Inflammatory macrophage treated with lipopolysaccharide for 4 hours (primary cell): Measurements from ENCODE around the gene PSPH.
"Not testable (repeated sequence)": the region's sequence is repeated elsewhere in the genome, so short reads cannot be mapped to it uniquely, and the experiment has no call there.

ENCODE experiments used
- DNase-seq: peaks from one replicate; pipeline ENCODE4 v3.0.0-alpha.2; 2020

The PSPH gene

DNA sequence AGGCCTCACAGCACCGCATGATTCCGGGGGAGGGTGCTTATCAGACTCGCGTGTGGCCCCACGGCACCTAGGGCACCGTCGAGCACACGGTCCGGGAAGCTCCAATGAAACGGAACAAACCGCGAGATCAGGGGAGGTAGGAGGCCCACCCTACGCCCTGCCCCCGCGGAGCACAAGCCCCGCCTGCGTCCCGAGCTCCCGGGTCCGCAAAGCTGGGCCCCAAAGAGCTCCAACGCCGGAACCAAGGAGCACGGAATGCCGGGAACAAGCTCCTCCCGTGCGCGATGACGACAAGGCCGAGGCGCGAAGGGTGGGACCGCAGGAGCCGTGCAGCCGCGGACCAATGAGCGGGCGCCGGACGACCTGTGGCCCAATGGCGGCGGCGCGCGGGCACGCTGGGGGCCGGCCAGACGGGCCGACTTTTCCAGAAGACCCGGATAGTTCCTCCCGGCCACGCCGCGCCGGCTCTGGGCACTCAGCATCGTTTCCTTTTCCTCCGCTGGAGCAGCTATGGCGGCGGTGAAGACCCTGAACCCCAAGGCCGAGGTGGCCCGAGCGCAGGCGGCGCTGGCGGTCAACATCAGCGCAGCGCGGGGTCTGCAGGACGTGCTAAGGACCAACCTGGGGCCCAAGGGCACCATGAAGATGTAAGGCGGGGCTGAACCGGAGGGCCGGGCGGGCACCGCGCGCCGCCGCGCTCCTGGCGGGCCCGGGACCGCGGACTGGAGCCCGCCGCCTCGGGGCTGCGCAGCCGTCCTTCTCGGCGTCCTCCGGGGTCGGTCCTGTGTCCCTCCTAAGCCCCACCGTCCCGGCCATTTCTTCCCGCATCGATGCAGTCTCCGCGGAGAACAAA lies at the start of gene PSPH, which contains the start of gene CCT6A:
Gene PSPH, minus strand, starts transcription at position 106 of the 853 bp plus-strand sequence. CDS start 30,232 bp downstream, outside the sequence.
Gene CCT6A, plus strand, starts transcription at position 427 of the 853 bp plus-strand sequence. Its CDS starts 84 bp downstream, at position 511.
- DNase-seq = peak; percentile 97

DNA sequence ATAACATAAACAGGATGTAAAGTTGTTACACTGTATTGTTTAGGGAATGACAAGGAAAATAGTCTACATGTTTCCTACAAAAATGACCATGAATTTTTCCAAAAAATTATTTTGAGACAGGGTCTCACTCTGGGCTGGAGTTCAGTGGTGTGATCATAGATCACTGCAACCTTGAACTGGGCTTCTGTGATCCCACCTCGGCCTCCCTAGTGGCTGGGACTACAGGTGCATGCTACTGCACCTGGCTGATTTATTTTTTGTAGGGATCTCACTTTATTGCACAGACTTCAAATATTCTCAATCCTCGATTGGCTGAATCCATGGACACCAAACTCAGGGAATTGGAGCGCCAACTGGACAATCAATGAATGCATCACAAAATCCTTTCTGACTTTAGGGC lies 48.4 kb upstream of the PSPH start:
- no peak for DNase-seq

DNA sequence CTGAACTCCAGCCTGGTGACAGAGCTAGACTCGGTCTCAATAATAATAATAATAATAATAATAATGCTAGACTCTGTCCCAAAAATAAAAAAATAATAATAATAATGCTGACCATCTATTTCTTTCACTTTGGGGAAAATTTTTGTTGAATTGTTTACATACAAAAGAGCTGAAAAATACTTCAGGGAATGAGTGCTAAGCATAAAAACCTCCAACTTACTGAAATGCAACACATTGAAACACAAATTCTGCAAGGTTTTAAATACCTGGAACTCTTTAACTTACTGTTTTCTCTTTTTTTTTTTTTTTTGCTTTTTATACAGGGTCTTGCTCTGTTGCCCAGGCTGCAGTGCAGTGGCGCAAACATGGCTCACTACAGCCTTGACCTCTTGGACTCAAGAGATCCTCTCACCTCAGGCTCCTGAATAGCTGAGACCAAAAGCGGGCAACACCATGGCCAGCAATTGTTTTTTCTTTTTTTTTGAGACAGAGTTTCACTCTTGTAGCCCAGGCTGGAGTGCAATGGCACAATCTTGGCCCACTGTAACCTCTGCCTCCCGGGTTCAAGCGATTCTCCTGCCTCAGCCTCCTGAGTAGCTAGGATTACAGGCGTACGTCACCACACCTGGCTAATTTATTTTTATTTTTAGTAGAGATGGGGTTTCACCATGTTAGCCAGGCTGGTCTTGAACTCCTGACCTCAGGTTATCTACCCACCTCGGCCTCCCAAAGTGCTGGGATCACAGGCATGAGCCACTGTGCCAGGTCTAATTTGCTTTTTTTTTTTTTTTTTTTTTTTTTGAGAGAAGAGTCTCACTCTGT lies 47.2 kb upstream of the PSPH start:
- not testable (repeated sequence) for DNase-seq

DNA sequence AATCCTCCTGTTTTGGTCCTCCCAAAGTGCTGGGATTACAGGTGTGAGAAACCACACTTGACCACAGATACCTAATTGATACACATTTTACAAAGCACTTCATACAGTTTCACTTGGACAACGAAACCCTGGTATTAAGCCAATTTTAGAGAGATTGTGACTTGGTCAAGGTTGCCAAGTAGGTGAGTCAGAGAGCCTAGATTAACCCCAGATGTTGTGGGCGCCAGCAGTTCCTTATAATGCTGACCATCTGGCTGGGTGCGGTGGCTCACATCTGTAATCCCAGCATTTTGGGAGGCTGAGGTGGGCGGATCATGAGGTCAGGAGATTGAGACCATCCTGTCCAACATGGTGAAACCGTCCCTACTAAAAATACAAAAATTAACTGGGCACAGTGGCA lies 46.5 kb upstream of the PSPH start:
- peak; percentile 46 for DNase-seq

DNA sequence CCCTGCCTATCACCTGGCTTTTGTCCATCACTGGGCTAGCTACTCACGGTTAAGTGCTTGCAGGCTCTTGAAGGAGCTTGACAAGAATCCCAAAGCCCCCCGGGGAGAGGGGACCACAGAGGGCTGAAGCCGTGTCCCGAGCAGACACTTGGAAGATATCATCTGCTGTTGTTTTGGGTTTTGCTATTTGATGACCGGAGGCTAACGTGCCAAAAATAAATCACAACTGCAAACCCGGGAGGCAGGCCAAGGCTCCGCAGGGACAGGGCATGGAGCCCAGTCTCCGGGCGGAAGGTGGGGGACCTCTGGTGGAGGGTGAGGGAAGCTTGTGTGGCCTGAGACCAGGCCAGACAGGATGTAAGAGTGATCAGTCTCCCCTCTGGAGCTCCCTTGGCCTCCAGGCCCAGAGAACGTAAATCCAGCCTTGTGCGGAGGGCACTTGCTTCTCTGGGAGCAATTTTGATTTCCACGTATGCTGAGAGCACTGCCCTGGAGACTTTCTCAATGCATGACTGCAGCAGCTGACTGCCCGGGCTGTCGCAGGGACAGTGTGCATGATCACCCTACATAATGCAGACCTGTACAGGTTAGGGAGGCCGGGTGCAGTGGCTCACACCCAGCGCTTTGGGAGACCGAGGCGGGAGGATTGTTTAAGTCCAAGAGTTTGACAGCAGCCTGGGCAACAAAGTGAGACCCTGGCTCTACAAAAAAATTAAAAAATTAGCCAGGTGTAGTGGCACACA lies 41.7 kb upstream of the PSPH start, which contains the start of gene PHKG1:
Gene PHKG1, minus strand, starts transcription at position 164 of the 743 bp plus-strand sequence. CDS start 4,011 bp downstream, outside the sequence.
- DNase-seq = no peak

DNA sequence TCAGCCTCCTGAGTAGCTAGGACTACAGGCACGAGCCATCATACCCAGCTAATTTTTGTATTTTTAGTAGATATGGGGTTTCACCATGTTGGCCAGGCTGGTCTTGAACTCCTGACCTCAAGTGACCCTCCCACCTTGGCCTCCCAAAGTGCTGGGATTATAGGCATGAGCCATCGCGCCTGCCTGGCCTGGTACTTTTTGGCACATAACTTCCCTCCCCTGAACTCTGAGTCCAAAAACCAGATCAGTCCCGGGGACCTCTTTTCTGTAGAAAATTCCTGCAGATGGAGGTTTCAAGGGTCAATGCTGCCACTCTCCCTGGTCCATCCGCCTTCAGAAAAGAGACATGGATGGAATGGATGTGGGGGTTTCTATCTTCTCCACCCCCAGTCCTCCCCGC lies 41.1 kb upstream of the PSPH start:
- not testable (repeated sequence) for DNase-seq

DNA sequence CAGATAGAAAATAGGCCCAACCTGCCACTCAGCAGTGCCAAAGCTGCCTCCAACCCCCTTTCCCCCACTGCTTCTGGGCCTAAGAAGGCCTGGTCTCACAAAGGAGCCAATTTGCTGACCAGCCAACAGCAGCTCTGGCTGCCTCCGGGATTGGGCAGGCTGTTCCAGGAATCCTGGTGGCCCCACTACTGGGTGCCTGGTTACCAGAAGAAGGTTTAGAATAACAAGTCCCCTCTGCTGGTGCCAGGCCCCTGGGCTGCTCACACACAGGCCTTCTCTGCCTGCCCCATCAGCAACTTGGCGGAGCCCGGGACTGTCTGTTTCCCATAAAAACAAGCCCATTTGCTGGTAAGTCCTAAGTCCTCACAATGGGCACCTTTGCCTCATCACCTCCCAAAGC lies 40.3 kb upstream of the PSPH start:
- no peak for DNase-seq

DNA sequence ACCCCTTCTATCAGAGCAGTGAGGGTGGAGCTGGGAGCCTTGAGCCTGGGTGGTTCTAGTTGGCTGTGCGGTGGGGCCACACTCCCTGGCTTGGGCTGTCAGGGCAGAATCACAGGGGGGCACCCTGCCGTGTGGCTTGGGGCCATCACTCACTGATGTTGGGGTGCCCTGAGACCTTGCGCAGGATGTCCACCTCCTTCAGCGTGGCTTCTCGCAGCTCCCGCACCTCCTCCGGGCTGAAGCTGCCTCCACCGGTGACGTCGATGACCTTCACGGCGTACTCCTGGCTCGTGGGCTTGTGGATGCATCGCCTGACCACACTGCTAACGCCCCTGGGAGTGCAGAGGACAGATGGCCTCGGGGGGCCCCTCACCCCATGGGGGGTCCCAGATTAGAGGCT lies 36.2 kb upstream of the PSPH start:
- no peak for DNase-seq

DNA sequence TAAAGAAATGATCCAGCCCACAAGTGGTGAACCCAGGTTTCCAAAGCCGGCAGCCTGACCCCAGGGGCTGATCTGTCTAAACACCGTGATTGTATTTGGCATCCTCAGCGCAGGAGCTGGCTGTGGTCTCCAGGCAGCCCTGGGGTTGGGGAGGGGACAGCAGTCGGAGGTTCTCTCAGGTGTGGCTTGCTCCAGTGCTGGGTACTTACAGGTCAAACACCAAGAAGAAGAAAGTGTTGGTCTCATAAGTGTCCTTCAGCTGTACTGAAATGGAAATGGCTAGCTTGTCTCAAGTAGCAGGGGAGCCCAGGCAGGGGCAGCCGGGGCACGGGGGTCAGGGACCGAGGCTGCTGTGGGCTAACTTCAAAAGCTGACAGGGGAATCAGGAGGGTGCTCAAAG lies 35.5 kb upstream of the PSPH start:
- DNase-seq = no peak

DNA sequence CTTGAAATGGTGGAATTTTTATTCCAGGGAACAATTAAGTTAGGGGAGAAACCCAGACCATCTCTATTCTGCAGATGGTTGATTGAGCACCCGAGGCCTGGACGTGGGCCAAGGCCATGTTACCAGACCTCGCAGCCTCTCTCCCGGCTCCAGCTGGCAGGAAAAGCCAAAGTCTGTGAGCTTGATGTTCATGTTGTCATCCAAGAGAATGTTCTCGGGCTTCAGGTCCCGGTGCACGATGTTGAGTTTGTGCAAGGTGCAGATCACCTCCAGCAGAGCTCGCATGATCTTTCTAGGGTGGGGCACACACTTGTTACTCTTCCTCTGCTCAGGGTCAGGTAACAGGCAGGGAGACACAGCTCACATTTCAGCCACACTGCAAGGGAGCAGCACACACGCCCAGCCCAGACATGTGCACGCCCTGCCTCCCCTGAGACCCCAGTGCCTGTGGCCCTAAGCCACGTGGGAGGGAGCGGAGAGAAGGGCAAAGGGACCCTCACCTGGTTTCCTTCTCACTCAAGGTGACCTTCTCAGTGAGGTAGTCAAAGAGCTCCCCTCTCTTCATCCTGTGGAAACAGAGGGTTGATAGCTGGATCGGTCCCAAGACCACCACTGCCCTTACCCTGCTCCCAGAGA lies 32.0 kb upstream of the PSPH start:
- no peak for DNase-seq

DNA sequence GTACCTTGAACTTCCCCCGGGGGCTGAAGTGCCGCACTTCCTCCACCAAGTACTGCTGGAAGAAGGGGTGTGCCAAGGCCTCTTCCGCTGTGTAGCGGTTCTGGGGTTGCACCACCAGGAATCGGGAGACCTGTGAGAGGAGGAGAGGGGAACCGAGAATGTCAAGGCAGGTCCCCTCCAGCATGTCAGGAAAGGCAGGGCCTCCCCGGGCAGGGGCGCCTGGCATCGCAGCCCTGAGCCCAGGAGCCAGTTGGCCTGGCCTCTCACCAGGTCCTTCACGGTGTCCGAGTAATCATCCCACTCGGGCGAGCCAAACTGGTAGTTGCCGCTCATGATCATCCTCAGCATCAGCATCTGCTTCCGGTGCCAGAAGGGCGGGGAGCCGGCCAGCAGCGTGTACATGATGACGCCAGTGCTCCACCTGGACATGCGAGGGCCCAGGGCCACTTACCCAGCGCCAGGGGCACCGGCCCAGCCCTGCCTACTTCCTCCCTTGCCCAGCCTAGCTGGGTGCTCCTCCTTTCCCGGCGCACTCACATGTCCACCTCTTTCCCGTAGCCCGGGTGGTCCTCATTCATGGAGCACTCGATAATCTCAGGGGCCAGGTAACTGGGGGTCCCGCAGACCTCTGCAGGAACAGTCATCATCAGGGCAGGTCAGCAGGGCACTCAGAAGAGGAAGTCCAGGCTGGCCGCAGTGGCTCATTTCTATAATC lies 30.5 kb upstream of the PSPH start:
- DNase-seq = no peak

DNA sequence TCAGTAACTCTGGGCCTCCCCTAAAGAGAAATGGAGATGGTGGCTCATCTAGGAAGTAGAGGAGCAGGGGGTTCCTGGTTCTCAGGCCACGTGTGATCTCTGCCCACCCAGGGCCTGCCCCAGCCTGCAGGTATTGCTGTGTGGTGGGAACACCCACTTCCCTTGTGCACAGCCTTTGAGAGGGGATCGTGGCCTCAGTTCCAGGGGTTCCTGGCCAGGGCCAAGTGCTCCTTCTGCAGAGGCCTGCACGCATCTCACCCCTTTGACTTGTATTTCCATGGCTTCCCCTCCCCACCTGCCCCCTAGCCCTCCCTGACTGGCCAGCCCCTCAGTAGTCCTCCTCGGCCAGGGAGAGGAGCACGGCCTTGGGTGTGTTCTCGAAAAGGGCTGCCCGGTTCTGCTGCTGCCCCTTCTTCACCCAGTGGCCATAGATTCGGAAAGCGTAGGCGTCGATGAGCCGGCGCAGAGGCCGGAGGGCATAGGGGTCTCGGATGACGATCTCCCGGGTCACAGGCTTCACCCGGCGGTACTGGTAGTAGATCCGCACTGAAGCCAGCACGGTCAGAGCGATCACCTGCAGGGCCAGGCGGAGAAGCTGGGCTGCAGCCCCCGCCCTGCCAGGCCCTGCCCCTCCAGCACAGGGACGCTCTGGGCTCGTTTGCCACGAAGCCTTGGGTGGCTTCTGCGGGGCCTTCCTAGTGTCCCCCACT lies 29.6 kb upstream of the PSPH start:
- not testable (repeated sequence) for DNase-seq

DNA sequence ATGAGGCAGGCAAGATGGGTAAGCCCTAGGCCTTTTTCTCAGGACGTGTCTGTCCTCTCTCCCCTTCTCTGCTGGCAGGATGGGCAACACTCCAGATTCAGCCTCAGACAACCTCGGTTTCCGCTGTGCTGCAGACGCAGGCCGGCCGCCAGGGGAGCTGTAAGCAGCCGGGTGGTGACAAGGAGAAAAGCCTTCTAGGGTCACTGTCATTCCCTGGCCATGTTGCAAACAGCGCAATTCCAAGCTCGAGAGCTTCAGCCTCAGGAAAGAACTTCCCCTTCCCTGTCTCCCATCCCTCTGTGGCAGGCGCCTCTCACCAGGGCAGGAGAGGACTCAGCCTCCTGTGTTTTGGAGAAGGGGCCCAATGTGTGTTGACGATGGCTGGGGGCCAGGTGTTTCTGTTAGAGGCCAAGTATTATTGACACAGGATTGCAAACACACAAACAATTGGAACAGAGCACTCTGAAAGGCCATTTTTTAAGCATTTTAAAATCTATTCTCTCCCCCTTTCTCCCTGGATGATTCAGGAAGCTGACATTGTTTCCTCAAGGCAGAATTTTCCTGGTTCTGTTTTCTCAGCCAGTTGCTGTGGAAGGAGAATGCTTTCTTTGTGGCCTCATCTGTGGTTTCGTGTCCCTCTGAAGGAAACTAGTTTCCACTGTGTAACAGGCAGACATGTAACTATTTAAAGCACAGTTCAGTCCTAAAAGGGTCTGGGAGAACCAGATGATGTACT lies 28.4 kb upstream of the PSPH start:
- no peak for DNase-seq

DNA sequence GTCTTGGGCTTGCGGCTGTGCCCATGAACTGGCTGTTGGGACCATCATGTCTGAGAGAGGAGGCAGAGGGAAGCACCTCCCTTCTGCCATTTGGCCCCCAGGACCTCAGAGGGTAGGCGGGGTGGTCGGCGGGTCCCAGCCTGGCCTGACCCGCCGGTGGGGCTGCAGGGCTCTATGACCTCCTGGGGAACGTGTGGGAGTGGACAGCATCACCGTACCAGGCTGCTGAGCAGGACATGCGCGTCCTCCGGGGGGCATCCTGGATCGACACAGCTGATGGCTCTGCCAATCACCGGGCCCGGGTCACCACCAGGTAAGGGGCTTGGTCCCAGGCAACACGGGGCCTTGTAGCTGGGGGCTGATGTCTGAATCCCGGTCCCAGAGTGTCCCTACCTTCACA lies 27.0 kb upstream of the PSPH start:
- no peak for DNase-seq

DNA sequence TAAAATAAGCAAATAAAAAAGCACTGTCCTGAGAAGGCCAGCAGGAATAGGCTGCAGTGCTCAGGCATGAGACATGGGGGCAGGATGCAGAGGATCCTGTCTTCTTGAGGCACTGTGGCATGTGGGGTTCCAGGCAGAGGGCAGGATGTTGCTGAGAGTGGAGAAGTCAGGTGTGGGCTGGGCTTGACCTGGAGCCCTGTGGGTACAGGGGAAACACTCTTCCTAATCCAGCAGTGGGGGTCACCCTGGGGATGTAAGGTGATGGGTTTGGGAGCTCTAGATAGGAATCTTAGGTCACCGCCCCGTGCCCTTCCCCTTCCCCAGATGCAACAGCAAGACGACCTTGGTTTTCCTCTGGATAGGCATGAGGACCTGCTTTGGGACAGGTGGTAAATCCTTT lies 26.4 kb upstream of the PSPH start:
- no peak for DNase-seq

DNA sequence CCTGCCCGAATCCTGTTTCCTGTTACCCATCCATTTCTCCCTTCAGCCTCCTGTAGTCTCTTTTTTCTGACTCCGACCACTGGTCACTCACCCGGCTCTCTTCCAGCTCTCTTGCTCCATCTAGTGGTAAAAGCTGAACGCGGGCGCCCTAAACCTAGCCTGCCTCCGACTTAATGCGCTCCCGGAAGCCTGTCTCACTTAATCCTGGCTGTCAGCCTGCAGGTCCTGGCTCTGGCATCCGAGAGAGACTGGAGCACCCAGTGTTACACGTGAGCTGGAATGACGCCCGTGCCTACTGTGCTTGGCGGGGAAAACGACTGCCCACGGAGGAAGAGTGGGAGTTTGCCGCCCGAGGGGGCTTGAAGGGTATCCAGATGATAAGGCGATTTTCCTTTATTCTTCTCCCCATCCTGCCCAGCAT lies 23.1 kb upstream of the PSPH start:
- peak; percentile 71 for DNase-seq

DNA sequence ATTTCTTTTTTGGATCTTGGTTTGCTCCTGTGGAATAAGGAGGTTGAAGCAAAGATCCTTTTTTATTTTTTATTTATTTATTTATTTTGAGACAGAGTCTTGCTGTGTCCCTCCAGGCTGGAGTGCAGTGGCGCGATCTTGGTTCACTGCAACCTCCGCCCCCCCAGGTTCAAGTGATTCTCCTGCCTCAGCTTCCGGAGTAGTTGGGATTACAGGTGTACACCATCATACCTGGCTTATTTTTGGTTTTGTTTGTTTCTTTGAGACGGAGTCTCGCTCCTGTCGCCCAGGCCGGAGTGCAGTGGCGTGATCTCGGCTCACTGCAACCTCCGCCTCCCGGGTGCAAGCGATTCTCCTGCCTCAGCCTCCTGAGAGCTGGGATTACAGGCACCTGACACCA lies 15.1 kb upstream of the PSPH start:
- not testable (repeated sequence) for DNase-seq

DNA sequence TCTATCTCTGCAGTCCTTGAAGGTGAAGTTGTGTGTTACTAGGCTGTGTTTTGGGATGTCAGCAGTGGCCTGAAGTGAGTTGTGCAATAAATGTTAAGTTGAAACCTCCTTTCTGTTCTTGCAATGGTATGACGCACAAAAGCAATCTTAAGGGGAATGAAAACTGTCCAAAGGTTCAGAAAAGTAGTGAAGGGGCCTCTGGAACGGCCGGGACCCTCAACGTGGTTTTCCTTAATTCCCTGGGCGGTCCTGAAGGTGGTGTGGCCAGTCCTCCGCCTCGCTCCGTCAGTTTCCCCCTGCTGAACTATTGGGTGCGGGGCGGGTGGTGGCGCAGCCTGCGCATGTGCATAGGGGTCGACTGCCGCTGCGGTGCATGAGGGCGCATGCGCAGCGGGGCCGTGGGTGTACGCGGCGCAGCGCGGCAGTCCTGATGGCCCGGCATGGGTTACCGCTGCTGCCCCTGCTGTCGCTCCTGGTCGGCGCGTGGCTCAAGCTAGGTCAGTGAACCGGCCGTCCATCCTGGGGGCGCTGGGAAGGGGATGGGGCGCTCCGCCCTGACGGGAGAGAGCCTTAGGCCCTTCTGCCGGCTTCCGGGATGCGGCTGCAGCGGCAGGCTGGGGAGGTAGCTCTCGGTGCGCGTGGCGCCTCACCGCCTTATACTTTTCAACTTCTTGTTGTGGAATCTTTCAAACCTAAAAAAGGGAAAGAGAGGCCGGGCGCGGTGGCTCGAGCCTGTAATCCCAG lies 12.8 kb upstream of the PSPH start, which contains the start of gene SUMF2:
Gene SUMF2, plus strand, starts transcription at position 405 of the 744 bp plus-strand sequence. Its CDS starts 26 bp downstream, at position 431.
- peak; percentile 94 for DNase-seq

DNA sequence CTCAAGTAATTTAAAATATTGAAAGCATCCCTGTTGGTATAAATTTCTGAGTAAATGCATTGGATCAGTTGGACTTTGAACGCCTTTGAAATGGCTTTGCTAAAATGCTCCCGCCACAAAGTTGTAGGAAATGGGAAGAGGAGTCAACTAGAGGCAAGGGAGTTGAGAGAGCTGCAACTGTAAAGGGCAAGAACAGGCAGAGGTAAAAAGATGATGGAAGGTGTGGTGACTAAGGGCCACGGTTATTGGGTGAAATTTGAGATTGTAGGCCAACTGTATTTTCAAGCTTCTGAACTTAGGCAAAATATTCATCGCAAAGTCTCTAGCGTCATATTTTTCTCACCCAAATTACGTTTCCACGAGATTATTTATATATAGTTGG lies 12.2 kb upstream of the PSPH start:
- no peak for DNase-seq
